Measurements from ENCODE around the gene UBE4B. TPM values are rescaled to one million over a fixed set of nuclear protein-coding genes. Genes with fewer than 3 reads are reported as not detected.
"Not testable (repeated sequence)": the region's sequence is repeated elsewhere in the genome, so short reads cannot be mapped to it uniquely, and the experiment has no call there.

UBE4B gene
- total RNA-seq, 1 donor from 2014 or later = 63.7 TPM

- DNase-seq (ENCODE audit: low spot score in 2 of 2, unreplicated experiment in 2 of 2) = no peak
- Mint-ChIP-seq H3K27me3 (ENCODE audit: low read depth) (peaks cover 20% of the 10 kb centered on the region), H3K4me1 (peaks cover 9% of the 10 kb centered on the region), H3K27ac (no peak overlapping the region), H3K9me3 (no peaks in the 10 kb centered on the region), H3K36me3 (no peaks in the 10 kb centered on the region), H3K4me3 (no peak overlapping the region)
- no peak for TF ChIP-seq CTCF (IDR thresholded peaks at IDR 0.05; ENCODE audit: unreplicated experiment)
Measured at GRCh38 chr1:9992910-9993309, 39.8 kb upstream of the UBE4B start.

DNA sequence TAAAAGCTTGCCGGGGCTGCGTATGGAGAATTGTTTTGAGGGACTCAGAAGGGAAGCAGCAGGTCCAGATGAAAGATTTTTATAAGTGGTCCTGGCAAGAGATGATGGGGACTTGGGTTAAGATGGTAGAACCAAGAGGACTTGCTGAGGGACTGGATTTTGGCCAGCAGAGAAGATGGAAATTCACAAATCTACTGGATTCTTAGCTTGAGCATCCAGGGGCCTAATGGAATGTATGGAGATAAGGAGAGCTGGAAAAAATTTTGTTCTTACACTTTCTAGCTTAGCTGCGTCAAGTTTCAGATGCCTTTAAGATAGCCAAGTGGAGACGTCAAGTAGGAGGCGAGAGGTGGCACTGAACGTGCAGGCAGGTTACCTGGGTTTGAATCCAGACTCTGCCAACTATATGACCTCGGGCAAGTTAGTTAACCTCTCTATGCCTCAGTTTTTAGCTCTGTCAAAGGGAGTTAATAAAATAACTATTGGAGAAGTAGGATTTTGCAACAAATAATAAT is 39.1 kb upstream of the UBE4B start:
- DNase-seq (ENCODE audit: low spot score in 2 of 2, unreplicated experiment in 2 of 2) = no peak
- TF ChIP-seq CTCF (IDR thresholded peaks at IDR 0.05; ENCODE audit: unreplicated experiment) = no peak
- H3K27me3 Mint-ChIP-seq (ENCODE audit: low read depth) = peaks cover 27% of the 10 kb centered on the region
- peak overlapping the region; percentile 13 for H3K27ac Mint-ChIP-seq
- peaks cover 9% of the 10 kb centered on the region for H3K4me1 Mint-ChIP-seq
- H3K4me3 Mint-ChIP-seq = no peak overlapping the region
- no peaks in the 10 kb centered on the region for H3K9me3 Mint-ChIP-seq
- H3K36me3 Mint-ChIP-seq = no peaks in the 10 kb centered on the region

GRCh38 chr1:9996624-9997582 is 35.9 kb upstream of the UBE4B start, which contains the start of gene RBP7:
Gene RBP7 (plus strand): TSS chr1:9997228. CDS start chr1:9997259, 31 bp downstream.
- Mint-ChIP-seq H3K9me3 (no peaks in the 10 kb centered on the region), H3K27me3 (ENCODE audit: low read depth) (peaks cover 40% of the 10 kb centered on the region), H3K27ac (no peak within 1 kb of the TSS), H3K4me3 (peak within 1 kb of the TSS; percentile 69), H3K4me1 (peaks cover 9% of the 10 kb centered on the region), H3K36me3 (no peaks in the 10 kb centered on the region)
- peak in 1 of 2 experiments; percentile 41 for DNase-seq (ENCODE audit: low spot score in 2 of 2, unreplicated experiment in 2 of 2)
- no peak for TF ChIP-seq CTCF (IDR thresholded peaks at IDR 0.05; ENCODE audit: unreplicated experiment)

DNA sequence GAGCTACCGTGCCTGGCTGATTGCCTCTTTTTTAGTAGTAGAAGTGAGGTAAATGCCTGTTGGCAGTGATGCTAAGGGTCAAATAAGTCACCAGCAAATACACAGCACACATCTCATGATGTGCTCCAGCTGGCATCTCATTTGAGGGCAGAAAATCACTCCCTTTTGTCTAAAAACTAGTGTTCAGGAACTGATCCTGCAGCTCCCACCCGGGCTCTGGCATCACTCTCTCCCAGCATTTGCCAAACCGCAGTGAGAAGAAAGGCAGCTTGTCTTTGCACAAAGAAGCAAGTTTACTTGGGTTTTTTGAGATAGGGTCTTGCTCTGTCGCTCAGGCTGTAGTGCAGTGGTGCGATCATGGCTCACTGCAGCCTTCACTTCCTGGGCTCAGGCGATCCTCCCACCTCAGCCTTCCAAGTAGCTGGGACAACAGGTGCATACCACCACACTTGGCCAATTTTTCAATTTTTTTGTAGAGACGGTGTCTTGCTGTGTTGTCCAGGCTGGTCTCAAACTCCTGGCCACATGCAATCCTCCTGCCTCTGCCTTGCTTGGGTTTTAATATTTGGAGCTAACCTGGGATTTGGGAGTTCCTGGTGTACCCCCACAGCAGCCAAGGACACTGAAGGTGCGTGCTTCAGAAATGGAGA is 31.6 kb upstream of the UBE4B start:
- no peaks in the 10 kb centered on the region for H3K9me3 Mint-ChIP-seq
- no peak overlapping the region for H3K4me3 Mint-ChIP-seq
- H3K27me3 Mint-ChIP-seq (ENCODE audit: low read depth) = peaks cover 32% of the 10 kb centered on the region
- H3K4me1 Mint-ChIP-seq = peaks cover 4% of the 10 kb centered on the region
- no peak overlapping the region for H3K27ac Mint-ChIP-seq
- no peak for DNase-seq (ENCODE audit: low spot score in 2 of 2, unreplicated experiment in 2 of 2)
- no peaks in the 10 kb centered on the region for H3K36me3 Mint-ChIP-seq
- TF ChIP-seq CTCF (IDR thresholded peaks at IDR 0.05; ENCODE audit: unreplicated experiment) = no peak

DNA sequence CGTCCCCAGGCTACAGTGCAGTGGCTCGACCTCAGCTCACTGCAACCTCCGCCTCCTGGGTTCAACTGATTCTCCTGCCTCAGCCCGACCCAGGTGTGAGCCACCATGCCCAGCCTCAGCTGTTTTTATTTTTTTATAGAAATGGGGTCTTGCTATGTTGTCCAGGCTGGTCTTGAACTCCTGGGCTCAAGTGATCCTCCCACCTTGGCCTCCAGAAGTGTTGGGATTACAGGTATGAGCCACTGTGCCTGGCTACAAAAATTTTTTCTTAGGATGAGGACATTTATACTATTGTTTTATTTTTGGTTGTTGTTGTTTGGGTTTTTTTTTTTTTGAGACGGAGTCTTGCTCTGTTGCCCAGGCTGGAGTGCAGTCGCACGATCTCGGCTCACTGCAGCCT is 27.5 kb upstream of the UBE4B start:
- H3K36me3 Mint-ChIP-seq; DNase-seq (ENCODE audit: low spot score in 2 of 2, unreplicated experiment in 2 of 2); H3K27me3 Mint-ChIP-seq (ENCODE audit: low read depth); H3K4me1 Mint-ChIP-seq; H3K27ac Mint-ChIP-seq; H3K9me3 Mint-ChIP-seq; H3K4me3 Mint-ChIP-seq: not testable (repeated sequence)

GRCh38 chr1:10007169-10007568 is 25.6 kb upstream of the UBE4B start:
- no peak overlapping the region for H3K27ac Mint-ChIP-seq

More at GRCh38 chr1:10007169-10007568, 25.6 kb upstream of the UBE4B start:
- no peaks in the 10 kb centered on the region for H3K27me3 Mint-ChIP-seq (ENCODE audit: low read depth)
- no peaks in the 10 kb centered on the region for H3K9me3 Mint-ChIP-seq
- H3K4me3 Mint-ChIP-seq = no peak overlapping the region
- peaks cover 4% of the 10 kb centered on the region for H3K4me1 Mint-ChIP-seq
- DNase-seq (ENCODE audit: low spot score in 2 of 2, unreplicated experiment in 2 of 2) = no peak
- no peak for TF ChIP-seq CTCF (IDR thresholded peaks at IDR 0.05; ENCODE audit: unreplicated experiment)
- H3K36me3 Mint-ChIP-seq = no peaks in the 10 kb centered on the region
